Endodermal cell (in vitro differentiated cells): ENCODE data around the gene CALCR. TPM values are rescaled to one million over a fixed set of nuclear protein-coding genes. Genes with fewer than 3 reads are reported as not detected.

ENCODE experiments used
- DNase-seq: peaks from one replicate; pipeline ENCODE4 v3.0.0-alpha.2; 2017
- H3K27ac ChIP-seq: 2 replicates; pipeline ENCODE4 v1.5.1; 2013; ENCODE audit warnings: mild to moderate bottlenecking, low read depth, low read length, moderate library complexity
- H3K27me3 ChIP-seq: 2 replicates; pipeline ENCODE4 v1.6.1; 2013; ENCODE audit warnings: mild to moderate bottlenecking, low read length, moderate library complexity; ENCODE audit not compliant: insufficient read depth, control insufficient read depth, poor library complexity, severe bottlenecking
- H3K36me3 ChIP-seq: 2 replicates; pipeline ENCODE4 v1.7.0; 2013; ENCODE audit warnings: mild to moderate bottlenecking, low read length, moderate library complexity; ENCODE audit not compliant: control insufficient read depth, insufficient read depth
- H3K4me1 ChIP-seq: one replicate; pipeline ENCODE4 v1.7.0; 2013; ENCODE audit warnings: low read length; ENCODE audit not compliant: control insufficient read depth, insufficient read depth
- H3K4me3 ChIP-seq: 2 replicates; pipeline ENCODE4 v1.5.1; 2013; ENCODE audit warnings: mild to moderate bottlenecking, low read length, moderate library complexity
- H3K9ac ChIP-seq: 2 replicates; pipeline ENCODE4 v1.6.1; 2013; ENCODE audit warnings: mild to moderate bottlenecking, low read length, moderate library complexity; ENCODE audit not compliant: poor library complexity, severe bottlenecking; ENCODE audit errors: extremely low read depth
- H3K9me3 ChIP-seq: 2 replicates; pipeline ENCODE4 v1.6.1; 2013; ENCODE audit warnings: mild to moderate bottlenecking, low read length, moderate library complexity; ENCODE audit not compliant: control insufficient read depth
- H3K27ac Mint-ChIP-seq: 2 replicates; pipeline ENCODE4 v1.8.0; 2020; ENCODE audit warnings: mixed read lengths
- H3K27me3 Mint-ChIP-seq: 2 replicates; pipeline ENCODE4 v1.8.0; 2021; ENCODE audit warnings: mild to moderate bottlenecking, mixed read lengths; ENCODE audit not compliant: insufficient read depth
- H3K36me3 Mint-ChIP-seq: 2 replicates; pipeline ENCODE4 v1.8.0; 2020; ENCODE audit warnings: low read depth, mixed read lengths
- H3K4me1 Mint-ChIP-seq: 2 replicates; pipeline ENCODE4 v1.8.0; 2020; ENCODE audit warnings: mixed read lengths
- H3K4me3 Mint-ChIP-seq: 2 replicates; pipeline ENCODE4 v1.8.0; 2020; ENCODE audit warnings: mild to moderate bottlenecking, moderate library complexity, mixed read lengths
- H3K9me3 Mint-ChIP-seq: 2 replicates; pipeline ENCODE4 v1.8.0; 2020; ENCODE audit warnings: mild to moderate bottlenecking, mixed read lengths
- WGBS, 2 experiments: methylation state at CpG; one replicate each; pipeline versions ENCODE4 v1.1.5 to v1.1.7; 2013; ENCODE audit warnings: missing lambda C conversion rate in 2 of 2, mixed read lengths in 1 of 2; ENCODE audit not compliant: insufficient coverage in 1 of 2, insufficient read length in 1 of 2; 5-methylcytosine and 5-hydroxymethylcytosine counted together
- total RNA-seq, 2 donors: library from RNA; stranded (reverse); fragmentation: NEBNext Ultra II Directional in 1 of 2; extraction: Animal tissue kit (Norgen Biotek cat#: 25700) in 1 of 2; gene quantifications; 2 replicates in 1 of 2; 3 replicates in 1 of 2; pipeline ENCODE4 v1.2.1, GENCODE V29; 2021
- TF ChIP-seq, protein P1 (sequence below): fragments of 200-600 bp; sonication (generic); conservative IDR thresholded peaks from 2 replicates; pipeline ENCODE4 v1.5.0; 2021; ENCODE audit warnings: antibody characterized with exemption, mild to moderate bottlenecking

CALCR gene
- total RNA-seq, 2 donors from 2014 or later = 16.8 to 17.1 TPM

DNA sequence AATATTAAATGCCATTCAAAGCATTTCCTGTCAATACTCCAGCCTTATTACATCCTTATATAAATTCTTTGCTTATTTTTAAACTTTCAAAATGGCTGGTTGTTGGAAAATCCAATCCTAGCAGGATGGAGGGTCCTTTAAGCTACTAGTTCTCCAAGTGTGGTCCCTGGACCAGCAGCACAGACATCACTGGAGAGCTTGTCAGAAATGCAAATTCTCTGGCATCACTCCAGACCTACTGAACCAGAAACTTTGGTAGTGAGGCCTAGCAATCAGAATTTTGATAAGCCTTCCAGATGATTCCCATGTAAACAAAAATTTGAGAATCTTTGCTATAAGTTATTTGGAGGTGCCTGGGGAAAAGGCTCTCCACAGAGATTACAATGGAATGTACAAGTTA, 43.8 kb downstream of the CALCR start:
- no peaks in the 10 kb centered on the region for H3K9me3 Mint-ChIP-seq
- H3K27ac Mint-ChIP-seq = no peak overlapping the region
- no peaks in the 10 kb centered on the region for H3K27me3 ChIP-seq
- H3K4me3 Mint-ChIP-seq = no peak overlapping the region
- no peaks in the 10 kb centered on the region for H3K36me3 Mint-ChIP-seq
- no peaks in the 10 kb centered on the region for H3K36me3 ChIP-seq
- no peak overlapping the region for H3K4me3 ChIP-seq
- H3K27ac ChIP-seq = peak overlapping the region; percentile 16
- no peak for DNase-seq
- H3K9me3 ChIP-seq = no peaks in the 10 kb centered on the region
- H3K27me3 Mint-ChIP-seq = no peaks in the 10 kb centered on the region
- TF ChIP-seq, protein P1, sequence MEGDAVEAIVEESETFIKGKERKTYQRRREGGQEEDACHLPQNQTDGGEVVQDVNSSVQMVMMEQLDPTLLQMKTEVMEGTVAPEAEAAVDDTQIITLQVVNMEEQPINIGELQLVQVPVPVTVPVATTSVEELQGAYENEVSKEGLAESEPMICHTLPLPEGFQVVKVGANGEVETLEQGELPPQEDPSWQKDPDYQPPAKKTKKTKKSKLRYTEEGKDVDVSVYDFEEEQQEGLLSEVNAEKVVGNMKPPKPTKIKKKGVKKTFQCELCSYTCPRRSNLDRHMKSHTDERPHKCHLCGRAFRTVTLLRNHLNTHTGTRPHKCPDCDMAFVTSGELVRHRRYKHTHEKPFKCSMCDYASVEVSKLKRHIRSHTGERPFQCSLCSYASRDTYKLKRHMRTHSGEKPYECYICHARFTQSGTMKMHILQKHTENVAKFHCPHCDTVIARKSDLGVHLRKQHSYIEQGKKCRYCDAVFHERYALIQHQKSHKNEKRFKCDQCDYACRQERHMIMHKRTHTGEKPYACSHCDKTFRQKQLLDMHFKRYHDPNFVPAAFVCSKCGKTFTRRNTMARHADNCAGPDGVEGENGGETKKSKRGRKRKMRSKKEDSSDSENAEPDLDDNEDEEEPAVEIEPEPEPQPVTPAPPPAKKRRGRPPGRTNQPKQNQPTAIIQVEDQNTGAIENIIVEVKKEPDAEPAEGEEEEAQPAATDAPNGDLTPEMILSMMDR = no peak
- H3K4me1 ChIP-seq = no peaks in the 10 kb centered on the region
- H3K9ac ChIP-seq = no peak overlapping the region
- H3K4me1 Mint-ChIP-seq = peaks cover 3% of the 10 kb centered on the region

DNA sequence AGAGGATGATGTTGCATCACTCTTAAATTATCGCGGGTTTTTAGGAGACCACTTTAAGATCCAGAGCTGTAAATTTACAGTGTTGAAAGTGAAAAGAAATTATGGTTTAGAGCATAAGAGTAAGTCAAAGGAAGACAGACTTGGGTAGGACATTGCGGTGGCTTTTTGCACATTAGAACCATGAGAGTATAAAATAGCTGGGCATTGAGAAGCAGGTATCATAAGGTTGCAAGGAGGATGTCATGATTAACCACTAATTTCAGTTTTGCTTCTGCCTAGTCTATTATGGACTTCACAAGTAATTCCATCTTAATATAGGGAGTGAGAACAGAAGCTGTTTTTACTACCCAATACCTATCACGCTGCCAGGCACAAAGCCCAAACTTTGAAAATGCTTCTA, 57.7 kb downstream of the CALCR start:
- H3K4me1 Mint-ChIP-seq = no peaks in the 10 kb centered on the region
- no peaks in the 10 kb centered on the region for H3K4me1 ChIP-seq
- no peaks in the 10 kb centered on the region for H3K9me3 Mint-ChIP-seq
- H3K9ac ChIP-seq = no peak overlapping the region
- no peak for DNase-seq
- H3K4me3 Mint-ChIP-seq = no peak overlapping the region
- no peaks in the 10 kb centered on the region for H3K27me3 ChIP-seq
- no peaks in the 10 kb centered on the region for H3K36me3 ChIP-seq
- H3K36me3 Mint-ChIP-seq = no peaks in the 10 kb centered on the region
- H3K27me3 Mint-ChIP-seq = no peaks in the 10 kb centered on the region
- no peak overlapping the region for H3K27ac ChIP-seq
- no peaks in the 10 kb centered on the region for H3K9me3 ChIP-seq
- H3K4me3 ChIP-seq = no peak overlapping the region
- TF ChIP-seq, protein P1 = no peak
- no peak overlapping the region for H3K27ac Mint-ChIP-seq
- 93 to 98% methylated on average over 4 of the region's 4 CpGs for WGBS, 2 experiments

DNA sequence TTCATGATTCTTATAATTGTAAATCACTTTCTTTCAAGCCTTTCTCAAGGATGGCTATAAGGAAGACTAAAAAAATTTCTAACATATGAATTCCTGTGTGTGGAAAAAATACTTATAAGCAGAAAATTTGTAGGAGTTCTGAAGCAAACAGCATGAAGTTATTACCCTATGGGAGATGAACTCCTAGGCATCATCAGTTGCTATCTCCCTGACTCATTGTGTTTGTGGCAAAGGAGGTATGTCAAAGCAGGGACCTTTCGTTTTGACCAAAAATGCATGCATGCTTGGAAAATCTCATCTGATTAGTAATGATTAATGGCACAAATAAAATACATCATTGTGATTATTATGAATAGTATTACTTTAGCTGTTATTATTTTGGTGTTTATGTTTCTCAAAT, 59.4 kb downstream of the CALCR start:
- 87 to 100% methylated on average over 1 of the region's 1 CpG for WGBS, 2 experiments
- H3K27ac ChIP-seq = no peak overlapping the region
- Mint-ChIP-seq H3K36me3 (no peaks in the 10 kb centered on the region), H3K27ac (no peak overlapping the region), H3K9me3 (no peaks in the 10 kb centered on the region), H3K4me3 (no peak overlapping the region), H3K4me1 (no peaks in the 10 kb centered on the region), H3K27me3 (no peaks in the 10 kb centered on the region)
- H3K4me3 ChIP-seq = no peak overlapping the region
- H3K36me3 ChIP-seq = no peaks in the 10 kb centered on the region
- H3K4me1 ChIP-seq = no peaks in the 10 kb centered on the region
- H3K27me3 ChIP-seq = no peaks in the 10 kb centered on the region
- H3K9ac ChIP-seq = no peak overlapping the region
- H3K9me3 ChIP-seq = no peaks in the 10 kb centered on the region
- TF ChIP-seq, protein P1 = no peak
- no peak for DNase-seq
